Amniotic stem cell (primary cell): ENCODE results near the gene ASCL4.
A peak's percentile ranks its signal among the peaks of the same experiment; 100 is the strongest.
"Not testable (repeated sequence)": the region's sequence is repeated elsewhere in the genome, so short reads cannot be mapped to it uniquely, and the experiment has no call there.

Experiments used
- DNase-seq: peaks from one replicate; lab custom pipeline; 2025; lab: John Stamatoyannopoulos, UW

The ASCL4 gene

GRCh38 chr12:107774349-107775029 is at the start of gene ASCL4:
ASCL4 (plus strand) TSS chr12:107774704; CDS start chr12:107775219, 515 bp downstream.
- no peak for DNase-seq

DNA sequence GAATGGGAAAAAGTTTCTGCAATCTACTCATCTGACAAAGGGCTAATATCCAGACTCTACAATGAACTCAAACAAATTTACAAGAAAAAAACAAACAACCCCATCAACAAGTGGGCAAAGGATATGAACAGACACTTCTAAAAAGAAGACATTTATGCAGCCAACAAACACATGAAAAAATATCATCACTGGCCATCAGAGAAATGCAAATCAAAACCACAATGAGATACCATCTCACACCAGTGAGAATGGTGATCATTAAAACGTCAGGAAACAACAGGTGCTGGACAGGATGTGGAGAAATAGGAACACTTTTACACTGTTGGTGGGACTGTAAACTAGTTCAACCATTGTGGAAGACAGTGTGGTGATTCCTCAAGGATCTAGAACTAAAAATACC is 47.2 kb upstream of the ASCL4 start:
- DNase-seq: not testable (repeated sequence)

DNA sequence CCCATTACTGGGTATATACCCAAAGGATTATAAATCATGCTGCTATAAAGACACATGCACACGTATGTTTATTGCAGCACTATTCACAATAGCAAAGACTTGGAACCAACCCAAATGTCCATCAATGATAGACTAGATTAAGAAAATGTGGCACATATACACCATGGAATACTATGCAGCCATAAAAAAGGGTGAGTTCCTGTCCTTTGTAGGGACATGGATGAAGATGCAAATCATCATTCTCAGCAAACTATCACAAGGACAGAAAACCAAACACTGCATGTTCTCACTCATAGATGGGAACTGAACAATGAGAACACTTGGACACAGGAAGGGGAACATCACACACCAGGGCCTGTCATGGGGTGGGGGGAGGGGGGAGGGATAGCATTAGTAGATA is 46.8 kb upstream of the ASCL4 start:
- DNase-seq: not testable (repeated sequence)

- DNase-seq: no peak
These were observed 43.7 kb upstream of the ASCL4 start for GRCh38 chr12:107730618-107731341.

GRCh38 chr12:107731366-107731765 is 43.1 kb upstream of the ASCL4 start:
- DNase-seq: no peak

- no peak for DNase-seq
These were observed 42.1 kb upstream of the ASCL4 start for GRCh38 chr12:107732365-107732764.

GRCh38 chr12:107734139-107734538 is 40.4 kb upstream of the ASCL4 start:
- DNase-seq: no peak

- DNase-seq: no peak
These were observed 38.7 kb upstream of the ASCL4 start for GRCh38 chr12:107735763-107736162.

GRCh38 chr12:107736914-107737313 is 37.6 kb upstream of the ASCL4 start:
- DNase-seq: no peak

GRCh38 chr12:107748472-107748871 is 26.0 kb upstream of the ASCL4 start:
- DNase-seq: peak; percentile 34

- DNase-seq: no peak
These were observed 25.4 kb upstream of the ASCL4 start for GRCh38 chr12:107749083-107749482.

DNA sequence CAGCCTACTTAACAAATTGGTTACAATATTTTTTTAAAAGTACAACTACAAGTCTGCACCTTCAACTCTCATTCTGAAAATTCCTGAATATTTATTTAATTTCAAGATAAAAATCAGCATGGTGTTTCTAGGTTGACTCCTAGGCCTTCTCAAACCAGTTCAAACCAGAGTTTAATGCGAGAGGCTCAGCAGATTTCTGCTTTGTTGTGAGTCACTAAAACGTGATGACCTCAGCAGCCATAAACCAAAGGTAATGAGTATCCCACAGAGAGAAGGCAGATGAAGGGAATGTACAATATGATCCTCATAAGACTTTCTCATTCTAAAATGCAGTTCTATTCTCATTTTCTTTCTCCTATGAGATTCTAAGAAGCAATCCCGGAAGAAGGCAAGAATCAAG is 15.1 kb upstream of the ASCL4 start:
- DNase-seq: peak; percentile 64

DNA sequence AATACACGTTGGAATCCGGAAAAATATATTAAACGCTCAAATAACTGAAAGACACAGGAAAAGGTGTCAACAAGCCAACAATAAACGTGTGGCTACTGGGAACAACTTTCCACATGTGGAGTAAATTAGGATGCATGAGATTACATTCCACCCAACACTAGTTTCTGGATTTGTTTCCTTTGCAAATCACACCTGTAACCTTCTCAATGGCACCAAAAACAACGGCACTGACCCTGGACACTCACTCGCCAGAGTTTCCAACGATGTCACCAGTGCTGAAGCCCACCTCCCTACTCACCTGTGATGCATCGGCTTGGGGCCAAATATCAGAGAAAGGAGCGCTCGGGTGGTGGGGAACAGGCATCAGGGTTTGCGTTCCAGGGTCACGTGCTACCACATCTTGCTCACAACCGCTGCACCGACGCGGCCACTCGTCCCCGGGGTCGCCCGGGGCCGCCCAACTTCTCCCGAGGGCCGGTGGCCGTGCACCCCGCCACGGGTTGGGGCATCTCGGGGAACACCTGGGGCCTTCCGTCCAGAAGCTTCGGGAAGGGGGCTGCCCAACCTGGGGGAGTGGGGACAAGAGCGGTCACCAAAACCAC is 14.2 kb upstream of the ASCL4 start:
- no peak for DNase-seq

- peak; percentile 92 for DNase-seq
These were observed 13.5 kb upstream of the ASCL4 start, which contains the start of gene PRDM4 for GRCh38 chr12:107760809-107761501. PRDM4 (minus strand) TSS chr12:107761137; CDS start chr12:107760515, 622 bp downstream.

DNA sequence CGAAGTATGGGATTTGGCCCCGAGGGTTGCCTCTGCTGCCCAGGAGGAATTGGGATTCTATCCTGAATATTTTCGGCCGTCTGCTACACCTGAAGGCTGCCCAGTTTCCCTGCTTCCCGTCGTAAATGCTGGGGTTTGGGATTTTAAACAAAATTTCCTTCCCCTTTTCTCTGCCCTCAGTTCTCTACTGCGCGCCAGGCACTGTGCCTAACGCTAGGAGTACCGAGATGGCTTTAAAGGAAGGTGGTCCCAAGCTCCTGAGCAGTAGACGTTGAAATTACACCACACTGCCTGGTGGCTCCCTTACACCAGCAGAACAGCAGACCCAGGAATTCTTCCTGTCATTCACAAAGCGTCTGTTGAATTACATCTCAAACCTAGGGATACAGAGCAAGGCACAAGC is 13.0 kb upstream of the ASCL4 start:
- DNase-seq: no peak

- DNase-seq: no peak
These were observed 11.6 kb upstream of the ASCL4 start for GRCh38 chr12:107762874-107763273.

GRCh38 chr12:107764626-107765025 is 9.9 kb upstream of the ASCL4 start:
- DNase-seq: no peak

DNA sequence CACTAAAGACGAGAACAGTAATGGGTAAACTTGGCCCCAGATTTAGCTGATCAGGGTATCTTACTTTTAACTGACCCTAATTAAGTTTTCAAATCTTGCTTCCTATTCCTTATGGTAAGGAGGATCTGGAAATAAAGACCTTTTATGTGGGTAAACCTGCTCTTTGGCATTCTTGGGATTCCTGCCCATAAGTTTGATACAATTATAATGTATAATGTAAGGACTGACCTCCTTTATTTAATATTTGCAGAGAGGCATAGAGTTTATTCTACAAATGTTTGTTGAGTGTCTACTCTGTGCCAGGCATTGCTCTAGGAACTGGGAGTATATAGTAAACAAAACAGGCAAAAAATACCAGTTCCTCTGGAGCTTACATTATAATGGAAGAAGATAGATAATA is 9.2 kb upstream of the ASCL4 start:
- DNase-seq: no peak

- no peak for DNase-seq
These were observed 7.0 kb upstream of the ASCL4 start for GRCh38 chr12:107767466-107767865.

GRCh38 chr12:107775093-107775721 is 703 bp downstream of the ASCL4 start:
- DNase-seq: no peak

- DNase-seq: no peak
These were observed 1.7 kb downstream of the ASCL4 start for GRCh38 chr12:107776171-107776570.
